ENCODE measurements around the gene TAS2R31. TPM values are rescaled to one million over a fixed set of nuclear protein-coding genes. Genes with fewer than 3 reads are reported as not detected.

TAS2R31 gene, protein sequence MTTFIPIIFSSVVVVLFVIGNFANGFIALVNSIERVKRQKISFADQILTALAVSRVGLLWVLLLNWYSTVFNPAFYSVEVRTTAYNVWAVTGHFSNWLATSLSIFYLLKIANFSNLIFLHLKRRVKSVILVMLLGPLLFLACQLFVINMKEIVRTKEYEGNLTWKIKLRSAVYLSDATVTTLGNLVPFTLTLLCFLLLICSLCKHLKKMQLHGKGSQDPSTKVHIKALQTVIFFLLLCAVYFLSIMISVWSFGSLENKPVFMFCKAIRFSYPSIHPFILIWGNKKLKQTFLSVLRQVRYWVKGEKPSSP
- total RNA-seq (2022; extraction: Qiagen RNA extraction; ENCODE audit: low read depth): 0.33 TPM in 1 of 5 replicates, not detected in the others

DNA sequence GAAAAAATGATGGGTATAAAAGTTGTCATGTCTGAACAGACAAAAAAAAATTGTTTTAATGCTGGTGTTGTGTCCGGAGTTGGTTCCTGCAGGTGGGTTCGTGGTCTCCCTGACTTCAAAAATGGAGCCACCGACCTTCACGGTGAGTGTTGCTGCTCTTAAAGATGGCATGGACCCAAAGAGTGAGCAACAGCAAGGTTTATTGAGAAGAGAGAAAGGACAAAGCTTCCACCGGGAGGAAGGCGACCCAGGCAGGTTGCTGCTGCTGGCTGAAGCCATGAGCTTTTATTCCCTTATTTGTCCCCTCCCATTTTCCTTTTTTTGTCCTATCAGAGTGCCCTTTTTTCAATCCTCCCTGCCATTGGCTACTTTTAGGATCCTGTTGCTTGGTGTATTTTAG, at the start of gene TAS2R31:
TSS of gene TAS2R31 (minus strand) at position 101 of the 400 bp plus-strand sequence. CDS start at position 29, 72 bp downstream.

DNA sequence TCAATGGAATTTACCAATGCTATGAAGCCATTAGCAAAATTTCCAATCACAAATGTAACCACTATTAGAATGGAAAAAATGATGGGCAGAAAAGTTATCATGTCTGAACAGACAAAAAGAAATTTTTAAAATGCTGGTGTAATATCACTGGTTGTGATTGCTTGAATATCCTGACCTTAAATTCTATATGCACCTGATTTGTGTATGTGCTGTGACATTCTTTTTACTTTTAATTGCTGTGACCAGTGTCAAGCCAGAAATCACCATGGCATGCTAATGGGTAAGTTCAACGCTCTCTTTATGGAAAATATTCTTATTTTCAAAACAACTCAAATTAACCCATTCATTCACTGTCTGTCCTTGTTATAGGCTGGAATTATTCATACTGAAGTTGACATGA, 31.0 kb upstream of the TAS2R31 start, which contains the start of gene TAS2R46:
TSS of gene TAS2R46 (minus strand) at position 101 of the 400 bp plus-strand sequence. CDS start at position 101, 0 bp downstream.

DNA sequence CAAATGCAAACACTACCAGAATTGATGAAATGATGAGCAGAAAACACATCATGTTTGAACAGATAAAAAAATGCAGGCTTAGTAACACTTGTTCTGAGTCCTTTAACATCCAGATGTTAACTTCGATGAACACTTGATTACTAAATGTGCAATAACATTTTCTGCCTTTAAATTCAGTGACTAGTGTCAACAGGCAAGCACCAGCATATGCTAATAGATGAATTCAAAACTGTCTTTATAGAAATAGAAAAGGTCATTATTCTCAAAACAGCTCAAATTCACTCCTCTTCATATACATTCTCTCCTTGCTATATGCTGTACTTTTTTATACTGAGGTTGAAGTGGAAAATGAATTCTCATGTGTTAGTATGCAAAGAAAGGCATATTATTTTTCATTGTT, 8.7 kb downstream of the TAS2R31 start, which contains the start of gene TAS2R19:
TSS of gene TAS2R19 (minus strand) at position 101 of the 400 bp plus-strand sequence. CDS start at position 52, 49 bp downstream.

DNA sequence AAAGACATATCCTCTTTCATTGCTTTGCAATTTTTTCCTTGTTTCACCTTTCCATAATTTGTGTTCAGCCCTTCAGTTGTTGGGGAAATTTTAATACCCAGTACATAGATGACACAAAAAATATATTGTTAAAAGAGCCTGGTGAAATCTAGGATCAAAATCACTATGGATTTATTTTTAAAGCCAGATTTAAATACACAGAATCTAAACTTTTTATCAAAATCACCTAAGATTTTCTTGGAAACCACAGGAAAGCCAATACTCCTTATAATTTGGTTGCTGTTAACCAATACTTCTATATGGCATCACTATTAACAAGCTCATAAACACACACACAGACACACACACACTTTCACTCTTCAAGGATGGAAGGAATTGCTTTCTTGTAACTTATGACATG, 33.0 kb downstream of the TAS2R31 start, which contains the start of gene TAS2R20:
TSS of gene TAS2R20 (minus strand) at position 101 of the 400 bp plus-strand sequence. CDS start 429 bp downstream, outside the sequence.

DNA sequence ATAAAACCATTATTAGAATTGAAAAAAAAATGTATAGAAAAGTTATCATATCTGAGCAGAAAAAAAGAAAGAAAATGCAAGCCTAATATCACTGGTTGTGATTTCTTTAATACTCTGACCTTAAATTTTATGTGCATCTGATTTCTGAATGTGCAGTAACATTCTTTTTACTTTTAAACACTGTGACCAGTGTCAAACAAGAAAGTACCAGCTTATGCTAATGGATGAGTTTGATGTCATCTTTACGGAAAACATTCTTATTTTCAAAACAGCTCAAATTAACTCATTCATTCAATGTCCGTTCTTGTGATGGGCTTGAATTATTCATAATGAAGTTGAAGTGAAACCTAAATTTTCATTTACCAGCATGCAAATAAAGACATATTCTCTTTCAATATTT, 44.4 kb downstream of the TAS2R31 start, which contains the start of gene TAS2R50:
TSS of gene TAS2R50 (minus strand) at position 101 of the 400 bp plus-strand sequence. CDS start at position 49, 52 bp downstream.

Other genes starting within 250 kb of the TAS2R31 start
- gene TAS2R7, start 228.8 kb downstream of the TAS2R31 start, total RNA-seq (2022; extraction: Qiagen RNA extraction; ENCODE audit: low read depth): not detected in 5 replicates
- not detected in 5 replicates for gene TAS2R8, start 224.1 kb downstream of the TAS2R31 start, total RNA-seq (2022; extraction: Qiagen RNA extraction; ENCODE audit: low read depth)
- not detected in 5 replicates for gene TAS2R9, start 221.2 kb downstream of the TAS2R31 start, total RNA-seq (2022; extraction: Qiagen RNA extraction; ENCODE audit: low read depth)
- 0.19 TPM in 1 of 5 replicates, not detected in the others for gene TAS2R10, start 205.0 kb downstream of the TAS2R31 start, total RNA-seq (2022; extraction: Qiagen RNA extraction; ENCODE audit: low read depth)
- 1.2 to 2.5 TPM (median 1.9 TPM) in 5 replicates for gene PRR4, start 181.9 kb downstream of the TAS2R31 start, total RNA-seq (2022; extraction: Qiagen RNA extraction; ENCODE audit: low read depth)
- gene PRH1, start 147.2 kb downstream of the TAS2R31 start, total RNA-seq (2022; extraction: Qiagen RNA extraction; ENCODE audit: low read depth): 2.2 to 5.4 TPM (median 2.9 TPM) in 5 replicates
- not detected in 5 replicates for gene TAS2R13, start 121.8 kb downstream of the TAS2R31 start, total RNA-seq (2022; extraction: Qiagen RNA extraction; ENCODE audit: low read depth)
- gene PRH2, start 102.2 kb downstream of the TAS2R31 start, total RNA-seq (2022; extraction: Qiagen RNA extraction; ENCODE audit: low read depth): not detected in 5 replicates
- 0.47 to 0.77 TPM (median 0.56 TPM) in 5 replicates for gene TAS2R14, start 92.1 kb downstream of the TAS2R31 start, total RNA-seq (2022; extraction: Qiagen RNA extraction; ENCODE audit: low read depth)
- gene TAS2R50, start 44.5 kb downstream of the TAS2R31 start, total RNA-seq (2022; extraction: Qiagen RNA extraction; ENCODE audit: low read depth): not detected in 5 replicates
- gene TAS2R20, start 33.1 kb downstream of the TAS2R31 start, total RNA-seq (2022; extraction: Qiagen RNA extraction; ENCODE audit: low read depth): 0.13 to 0.30 TPM (median 0.18 TPM) in 4 of 5 replicates, not detected in the other
- gene TAS2R19, start 8.8 kb downstream of the TAS2R31 start, total RNA-seq (2022; extraction: Qiagen RNA extraction; ENCODE audit: low read depth): 0.19 TPM in 1 of 5 replicates, not detected in the others
- gene TAS2R46, start 30.9 kb upstream of the TAS2R31 start, total RNA-seq (2022; extraction: Qiagen RNA extraction; ENCODE audit: low read depth): not detected in 5 replicates
- gene TAS2R43, start 60.9 kb upstream of the TAS2R31 start, total RNA-seq (2022; extraction: Qiagen RNA extraction; ENCODE audit: low read depth): not detected in 5 replicates
- gene TAS2R30, start 103.2 kb upstream of the TAS2R31 start, total RNA-seq (2022; extraction: Qiagen RNA extraction; ENCODE audit: low read depth): not detected in 5 replicates
- gene SMIM10L1, start 139.8 kb upstream of the TAS2R31 start, total RNA-seq (2022; extraction: Qiagen RNA extraction; ENCODE audit: low read depth): 7.9 to 11.0 TPM (median 8.6 TPM) in 5 replicates
- gene TAS2R42, start 155.5 kb upstream of the TAS2R31 start, total RNA-seq (2022; extraction: Qiagen RNA extraction; ENCODE audit: low read depth): not detected in 5 replicates
- gene PRB3, start 238.3 kb upstream of the TAS2R31 start, total RNA-seq (2022; extraction: Qiagen RNA extraction; ENCODE audit: low read depth): not detected in 5 replicates